HG02642 (cell line): ENCODE data around the gene DDI2.
"Not testable (repeated sequence)": the region's sequence is repeated elsewhere in the genome, so short reads cannot be mapped to it uniquely, and the experiment has no call there.

Experiments used
- ATAC-seq: cut with Tn5 transposase; IDR thresholded peaks from one replicate; pipeline ENCODE4 v1.9.1; 2021; ENCODE audit warnings: mild to moderate bottlenecking; ENCODE audit not compliant: unreplicated experiment, poor library complexity

DDI2 gene

GRCh38 chr1:15628003-15628402 lies 10.7 kb downstream of the DDI2 start:
- ATAC-seq = peak; percentile 13

GRCh38 chr1:15633756-15634420 lies 16.6 kb downstream of the DDI2 start:
- ATAC-seq = no peak

GRCh38 chr1:15636436-15636835 lies 19.2 kb downstream of the DDI2 start:
- ATAC-seq = no peak

GRCh38 chr1:15637826-15638225 lies 20.6 kb downstream of the DDI2 start:
- ATAC-seq = no peak

GRCh38 chr1:15639262-15639661 lies 22.0 kb downstream of the DDI2 start:
- ATAC-seq = no peak

- ATAC-seq = no peak
Observed at GRCh38 chr1:15639931-15640330, 22.7 kb downstream of the DDI2 start.

- ATAC-seq = no peak
Observed at GRCh38 chr1:15640667-15641066, 23.4 kb downstream of the DDI2 start.

- ATAC-seq = no peak
Observed at GRCh38 chr1:15649937-15650336, 32.7 kb downstream of the DDI2 start.

- ATAC-seq = no peak
Observed at GRCh38 chr1:15650433-15650832, 33.2 kb downstream of the DDI2 start.

GRCh38 chr1:15652130-15652529 lies 34.9 kb downstream of the DDI2 start:
- ATAC-seq = not testable (repeated sequence)

- no peak for ATAC-seq
Observed at GRCh38 chr1:15654091-15654690, 36.9 kb downstream of the DDI2 start.

- no peak for ATAC-seq
Observed at GRCh38 chr1:15656464-15656863, 39.2 kb downstream of the DDI2 start.

GRCh38 chr1:15657021-15657420 lies 39.8 kb downstream of the DDI2 start:
- no peak for ATAC-seq

- ATAC-seq = no peak
Observed at GRCh38 chr1:15660151-15660550, 42.9 kb downstream of the DDI2 start.

- ATAC-seq = no peak
Observed at GRCh38 chr1:15662477-15662876, 45.2 kb downstream of the DDI2 start.

GRCh38 chr1:15663925-15664324 lies 46.7 kb downstream of the DDI2 start:
- no peak for ATAC-seq

- no peak for ATAC-seq
Observed at GRCh38 chr1:15667362-15667761, 50.1 kb downstream of the DDI2 start.

GRCh38 chr1:15668089-15668754 lies 51.0 kb downstream of the DDI2 start:
- ATAC-seq = no peak

- ATAC-seq = no peak
Observed at GRCh38 chr1:15669074-15669473, 51.8 kb downstream of the DDI2 start.

- no peak for ATAC-seq
Observed at GRCh38 chr1:15669864-15670263, 52.6 kb downstream of the DDI2 start.

GRCh38 chr1:15671430-15671829 lies 54.2 kb downstream of the DDI2 start:
- ATAC-seq = no peak
